K562 (cell line): Measurements from ENCODE around the gene ADPRH. TPM values are rescaled to one million over a fixed set of nuclear protein-coding genes. Genes with fewer than 3 reads are reported as not detected.

Source experiments
- ATAC-seq: fragments of 200-7000 bp; cut with Tn5 transposase; 3 replicates; pipeline ENCODE4 v1.9.1; 2020; ENCODE audit warnings: moderate library complexity
- BruUV-seq: library from RNA; stranded (reverse); fragments of 400-500 nt; replicated peaks from 2 replicates; lab custom pipeline; 2021; lab: Mats Ljungman, UMichigan
- CTCF ChIA-PET: fragments of 300-600 bp; formaldehyde crosslinking; extraction: SDS; loops from one replicate; lab custom pipeline; 2021; ENCODE audit warnings: low intra/inter-chr PET ratio; lab: Yijun Ruan, JAX
- POLR2A ChIA-PET: fragments of 300-600, 350-650 bp; sonication (Branson Sonifier 250); formaldehyde crosslinking; extraction: SDS; loops from one replicate; lab custom pipeline; 2021; ENCODE audit warnings: antibody characterized with exemption, inconsistent platforms; lab: Yijun Ruan, JAX
- DNase-seq, 4 experiments: peaks; one replicate each; pipeline versions ENCODE4 v3.0.0 to v3.0.0-alpha.2; 2011 to 2018; ENCODE audit warnings: low spot score in 3 of 4, mixed read lengths in 3 of 4; ENCODE audit errors: extremely low read depth in 1 of 4
- FAIRE-seq: peaks from 2 replicates; lab custom pipeline; 2011; peaks lifted over from hg19 to GRCh38; lab: Jason Lieb, UNC
- H2AFZ ChIP-seq: 2 replicates; pipeline ENCODE4 v1.6.0; 2011; ENCODE audit warnings: low read depth, low read length, control low read depth, inconsistent platforms
- H3K27ac ChIP-seq: fragments of 200-600 bp; 3 replicates; pipeline ENCODE4 v1.8.0; 2011; ENCODE audit warnings: low read depth, mild to moderate bottlenecking, control low read depth, inconsistent platforms, low read length, moderate library complexity, mixed read lengths; ENCODE audit errors: extremely low read depth
- H3K27me3 ChIP-seq, 2 experiments: fragments of 300-600 bp in 1 of 2; 2 replicates in 1 of 2; 3 replicates in 1 of 2; pipeline versions ENCODE4 v1.6.0 to v1.8.0; 2011; ENCODE audit warnings: inconsistent platforms in 2 of 2, low read length in 2 of 2, mild to moderate bottlenecking in 1 of 2, mixed read lengths in 1 of 2, moderate library complexity in 1 of 2; ENCODE audit not compliant: control insufficient read depth in 2 of 2, insufficient read depth in 2 of 2
- H3K36me3 ChIP-seq: fragments of 300-600 bp; 3 replicates; pipeline ENCODE4 v1.8.0; 2011; ENCODE audit warnings: mild to moderate bottlenecking, low read length, inconsistent platforms; ENCODE audit not compliant: control insufficient read depth, insufficient read depth
- H3K4me1 ChIP-seq, 2 experiments: fragments of 200-600 bp in 1 of 2; replicated peaks in 1 of 2; 2 replicates in 1 of 2; 3 replicates in 1 of 2; pipeline versions ENCODE4 v1.5.1 to v1.8.0; 2011; ENCODE audit warnings: inconsistent platforms in 2 of 2, low read length in 2 of 2, mild to moderate bottlenecking in 1 of 2, mixed read lengths in 1 of 2, moderate library complexity in 1 of 2; ENCODE audit not compliant: control insufficient read depth in 2 of 2, insufficient read depth in 2 of 2
- H3K4me2 ChIP-seq: 2 replicates; pipeline ENCODE4 v1.6.1; 2011; ENCODE audit warnings: low read length, control low read depth, inconsistent platforms, mixed read lengths; ENCODE audit not compliant: insufficient read depth
- H3K4me3 ChIP-seq: fragments of 200-600 bp; sonication (generic), shearing (Covaris generic); 2 replicates; pipeline ENCODE4 v1.5.1; 2016; ENCODE audit warnings: control low read depth, inconsistent platforms
- H3K79me2 ChIP-seq: fragments of 200-600 bp; 3 replicates; pipeline ENCODE4 v1.8.0; 2011; ENCODE audit warnings: low read length, inconsistent platforms; ENCODE audit not compliant: control insufficient read depth, insufficient read depth
- H3K9ac ChIP-seq, 2 experiments: 2 replicates each; pipeline versions ENCODE4 v1.6.0 to v1.6.1; 2011; ENCODE audit warnings: low read depth in 2 of 2, low read length in 2 of 2, control low read depth in 1 of 2, inconsistent platforms in 1 of 2, mild to moderate bottlenecking in 1 of 2, mixed read lengths in 1 of 2; ENCODE audit not compliant: insufficient read depth in 1 of 2
- H3K9me1 ChIP-seq: one replicate; pipeline ENCODE4 v1.6.0; 2011; ENCODE audit warnings: inconsistent platforms, mild to moderate bottlenecking, low read length, moderate library complexity; ENCODE audit not compliant: control insufficient read depth, insufficient read depth
- H3K9me3 ChIP-seq: replicated peaks from 2 replicates; pipeline ENCODE4 v1.5.1; 2011; ENCODE audit warnings: low read depth, low read length, inconsistent platforms; ENCODE audit not compliant: control insufficient read depth, insufficient read depth
- H4K20me1 ChIP-seq: replicated peaks from 2 replicates; pipeline ENCODE4 v1.6.1; 2011; ENCODE audit warnings: low read length, inconsistent platforms, mixed read lengths; ENCODE audit not compliant: control insufficient read depth, insufficient read depth
- ESRRB ChIP-seq: fragments of 250-450 bp; sonication (Bioruptor Pico); IDR thresholded peaks from 2 replicates; pipeline ENCODE4 v1.5.0; 2020; ENCODE audit warnings: mild to moderate bottlenecking, moderate library complexity, borderline replicate concordance
- MAZ ChIP-seq, 2 experiments: fragments of 450-650 bp in 1 of 2; sonication (generic) in 1 of 2; formaldehyde crosslinking; IDR thresholded peaks in 1 of 2; conservative IDR thresholded peaks in 1 of 2; 2 replicates each; pipeline versions ENCODE4 v1.4.0 to v1.5.0; 2020; ENCODE audit warnings: mild to moderate bottlenecking in 1 of 2, missing genetic modification reagents in 1 of 2
- RUNX1 ChIP-seq: sonication (generic); IDR thresholded peaks from 2 replicates; pipeline ENCODE4 v1.6.1; 2016; ENCODE audit warnings: antibody characterized with exemption, low read depth
- SPI1 ChIP-seq: IDR thresholded peaks from 2 replicates; pipeline ENCODE4 v1.6.1; 2011; ENCODE audit warnings: low read depth, low read length, control low read depth, borderline replicate concordance
- ZNF699 ChIP-seq: fragments of 250-450 bp; sonication (Bioruptor Pico); IDR thresholded peaks from 2 replicates; pipeline ENCODE4 v1.8.0; 2021; ENCODE audit warnings: mild to moderate bottlenecking, moderate library complexity; ENCODE audit not compliant: insufficient replicate concordance
- ZNF830 ChIP-seq: fragments of 250-450 bp; sonication (Bioruptor Pico); IDR thresholded peaks from 2 replicates; pipeline ENCODE4 v1.5.0; 2021; ENCODE audit warnings: mild to moderate bottlenecking
- WGBS: fragments of 100-300 bp; shearing (Covaris generic); methylation state at CpG from one replicate; pipeline ENCODE4 v1.1.6; 2016; ENCODE audit warnings: low coverage, mixed read lengths; ENCODE audit not compliant: insufficient coverage; ENCODE audit errors: missing lambda C conversion rate; 5-methylcytosine and 5-hydroxymethylcytosine counted together
- in situ Hi-C: fragments of 300-500 bp; cut with MboI; formaldehyde crosslinking; loops from 4 replicates; pipeline ENCODE4 v1.15.0; 2018; ENCODE audit warnings: inconsistent platforms, mixed read lengths
- intact Hi-C: fragments of 100-400 bp; cut with micrococcal nuclease; formaldehyde crosslinking; loops from 2 replicates; pipeline ENCODE4 v1.14.2; 2022
- polyA plus RNA-seq, 8 experiments: library from polyadenylated mRNA; depleted of rRNA in 4 of 8; stranded (reverse) in 5 of 8; unstranded in 3 of 8; fragments of >200 nt; fragmentation: Nextera tagmentation in 2 of 8; fragmentation: Illumina TruSeq in 1 of 8; extraction: Ambion mirVana in 2 of 8; extraction: Trizol in 1 of 8; gene quantifications; 2 replicates each; pipeline versions ENCODE4 v1.2.1 to v1.2.3, GENCODE V29; 2011 to 2014; ENCODE audit warnings: inconsistent platforms in 1 of 8, missing spikeins in 1 of 8
- total RNA-seq, 7 experiments: library from RNA; depleted of rRNA in 6 of 7; stranded (reverse); fragments of >200 nt in 6 of 7; fragmentation: Illumina TruSeq in 2 of 7; extraction: Trizol in 2 of 7; gene quantifications; 2 replicates each; pipeline versions ENCODE4 v1.2.1 to v1.2.3, GENCODE V29; 2011 to 2021; ENCODE audit warnings: low replicate concordance in 1 of 7

Gene ADPRH
- total and polyA plus RNA-seq, 9 of the 15 experiments (the other 6 are each of a cell fraction or from before 2014, with no cell fraction given), result 0.01 to 1.4 (median 0.65) TPM

DNA sequence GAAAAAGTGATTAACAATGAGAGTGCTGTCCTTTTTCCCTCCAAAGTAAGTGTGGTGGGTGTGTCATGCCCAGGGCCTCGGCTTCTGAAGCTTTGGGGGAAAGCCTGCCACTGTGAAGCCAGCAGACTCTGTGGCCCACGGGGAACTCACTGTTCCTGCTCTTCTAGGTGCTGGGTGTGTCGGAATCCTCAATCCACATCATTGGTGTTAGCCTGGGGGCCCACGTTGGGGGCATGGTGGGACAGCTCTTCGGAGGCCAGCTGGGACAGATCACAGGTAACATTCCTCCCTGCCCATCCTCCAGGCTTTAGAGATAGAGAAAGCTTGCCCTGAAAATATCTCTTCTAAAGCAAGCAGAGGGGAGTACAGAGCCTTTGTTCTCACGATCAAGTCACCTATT lies 30.0 kb downstream of the ADPRH start:
- no peaks in the 10 kb centered on the region for H3K79me2 ChIP-seq
- FAIRE-seq, result no peak
- no peak overlapping the region for H3K27ac ChIP-seq
- in situ Hi-C loops, result no loop called here
- 26% methylated on average over 6 of the region's 6 CpGs for WGBS
- no peaks in the 10 kb centered on the region; a peak in 1 of 5 replicates for H3K4me1 ChIP-seq
- peaks cover 0 to 10% of the 10 kb centered on the region in 2 experiments; a peak in 2 of 5 replicates for H3K27me3 ChIP-seq
- H3K9me3 ChIP-seq, result no peaks in the 10 kb centered on the region
- no peaks in the 10 kb centered on the region for H3K9me1 ChIP-seq
- no peak overlapping the region for H3K9ac ChIP-seq
- intact Hi-C loops, result no loop called here
- TF ChIP-seq RUNX1, result no peak
- no peak for TF ChIP-seq ZNF830
- TF ChIP-seq MAZ (CRISPR knock-in tag; conservative IDR thresholded peaks at IDR 0.05 in 1 of 2, IDR thresholded peaks at IDR 0.05 in 1 of 2), result no peak
- TF ChIP-seq ZNF699, result no peak
- TF ChIP-seq, all 486 proteins: peak for 0
- Histone ChIP-seq H2AFZ (no peak overlapping the region), H3K4me3 (no peak overlapping the region), H3K36me3 (no peaks in the 10 kb centered on the region), H4K20me1 (no peaks in the 10 kb centered on the region), H3K4me2 (no peak overlapping the region)
- no peak for DNase-seq
- POLR2A ChIA-PET, result interaction anchor here (0.7 kb wide), 1 partner anchor 79 kb away, joined by 3 read pairs; no protein-coding TSS in a partner anchor
- CTCF ChIA-PET, result no interaction called here
- no peak for ATAC-seq
- no TSS peak for BruUV-seq

DNA sequence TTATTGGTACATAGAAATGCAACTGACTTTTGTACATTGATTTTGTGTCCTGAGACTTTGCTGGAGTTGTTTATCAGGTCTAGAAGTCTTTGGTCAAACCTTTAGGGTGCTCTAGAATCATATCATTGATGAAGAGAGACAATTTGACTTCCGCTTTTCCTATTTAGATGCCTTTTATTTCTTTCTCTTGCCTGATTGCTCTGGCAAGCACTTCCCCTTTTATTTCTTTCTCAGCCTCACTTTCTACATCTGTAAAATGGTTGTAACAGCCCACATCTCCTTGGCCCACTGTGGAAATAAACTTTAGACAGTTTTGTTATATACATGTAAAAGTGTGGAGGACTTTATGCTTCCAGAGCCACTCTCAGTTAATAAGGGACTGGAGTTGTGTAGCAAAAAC lies 32.4 kb downstream of the ADPRH start:
- DNase-seq (no peak), FAIRE-seq (no peak), ATAC-seq (no peak)
- no peak overlapping the region for H3K9ac ChIP-seq
- H3K9me1 ChIP-seq, result no peaks in the 10 kb centered on the region
- BruUV-seq, result no TSS peak
- H3K9me3 ChIP-seq, result no peaks in the 10 kb centered on the region; the same call in 1 of the 2 replicates
- no peaks in the 10 kb centered on the region for H3K36me3 ChIP-seq
- no peak for TF ChIP-seq ESRRB (CRISPR knock-in tag)
- TF ChIP-seq SPI1, result peak; percentile 53
- POLR2A ChIA-PET, result no interaction called here
- 44% methylated on average over 1 of the region's 1 CpG for WGBS
- H3K4me1 ChIP-seq, result no peaks in the 10 kb centered on the region; a peak in 1 of 5 replicates
- no peak overlapping the region for H2AFZ ChIP-seq
- no peak overlapping the region for H3K27ac ChIP-seq
- CTCF ChIA-PET, result no interaction called here
- no peaks in the 10 kb centered on the region for H3K79me2 ChIP-seq
- intact Hi-C loops (no loop called here), in situ Hi-C loops (no loop called here)
- H3K27me3 ChIP-seq, result peaks cover 0 to 10% of the 10 kb centered on the region in 2 experiments; a peak in 2 of 5 replicates
- no peaks in the 10 kb centered on the region for H4K20me1 ChIP-seq
- no peak overlapping the region for H3K4me2 ChIP-seq
- no peak overlapping the region for H3K4me3 ChIP-seq
